Chondrocyte (in vitro differentiated cells): ENCODE results near the gene EPHA6. TPM values are rescaled to one million over a fixed set of nuclear protein-coding genes. Genes with fewer than 3 reads are reported as not detected.

Source experiments
- DNase-seq: peaks from one replicate; pipeline ENCODE4 v3.0.0; 2021; ENCODE audit warnings: mixed read lengths, low spot score
- H3K27ac Mint-ChIP-seq: one replicate; pipeline ENCODE4 v1.8.0; 2021; ENCODE audit warnings: mild to moderate bottlenecking, moderate library complexity, mixed read lengths; ENCODE audit not compliant: unreplicated experiment
- H3K27me3 Mint-ChIP-seq: 2 replicates; pipeline ENCODE4 v1.8.0; 2021; ENCODE audit warnings: low read depth, mixed read lengths
- H3K36me3 Mint-ChIP-seq: 2 replicates; pipeline ENCODE4 v1.8.0; 2021; ENCODE audit warnings: low read depth, mixed read lengths
- H3K4me1 Mint-ChIP-seq: 2 replicates; pipeline ENCODE4 v1.8.0; 2021; ENCODE audit warnings: low read depth, mild to moderate bottlenecking, mixed read lengths
- H3K4me3 Mint-ChIP-seq: one replicate; pipeline ENCODE4 v1.8.0; 2021; ENCODE audit warnings: mild to moderate bottlenecking, moderate library complexity, mixed read lengths; ENCODE audit not compliant: unreplicated experiment
- H3K9me3 Mint-ChIP-seq: 2 replicates; pipeline ENCODE4 v1.8.0; 2021; ENCODE audit warnings: low read depth, mixed read lengths
- total RNA-seq: library from RNA; stranded (reverse); gene quantifications from 3 replicates; pipeline ENCODE4 v1.2.1, GENCODE V29; 2021
- TF ChIP-seq, protein P1 (sequence below): fragments of 200-600 bp; sonication (generic); IDR thresholded peaks from 2 replicates; pipeline ENCODE4 v1.5.0; 2021; ENCODE audit warnings: antibody characterized with exemption, mild to moderate bottlenecking, moderate library complexity

EPHA6 gene
- total RNA-seq, 1 donor from 2014 or later, result 0.62 TPM

DNA sequence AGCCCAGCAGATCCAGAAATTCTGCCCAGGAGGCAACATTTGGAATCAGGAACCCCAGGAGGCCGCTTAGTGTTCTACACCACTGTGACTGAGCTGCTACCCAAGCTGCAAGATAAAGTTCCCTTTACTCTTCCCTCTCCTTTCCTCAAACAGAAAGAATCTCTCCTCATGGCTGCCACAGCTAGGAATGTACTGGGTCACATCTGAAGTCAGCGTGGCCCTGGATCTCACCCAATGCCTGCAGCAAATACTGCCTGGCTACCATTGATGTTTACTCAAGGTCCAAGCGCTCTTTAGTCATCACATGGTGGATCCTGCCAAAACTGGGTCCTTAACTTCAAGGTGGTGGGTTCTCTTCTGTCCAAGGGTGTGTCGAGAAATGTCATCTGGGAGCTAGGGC, 382.7 kb downstream of the EPHA6 start:
- Mint-ChIP-seq H3K36me3 (no peaks in the 10 kb centered on the region), H3K4me1 (no peaks in the 10 kb centered on the region), H3K27me3 (peaks cover 1% of the 10 kb centered on the region), H3K9me3 (peaks cover 3% of the 10 kb centered on the region), H3K4me3 (no peak overlapping the region), H3K27ac (no peak overlapping the region)
- DNase-seq, result no peak
- TF ChIP-seq, protein P1, sequence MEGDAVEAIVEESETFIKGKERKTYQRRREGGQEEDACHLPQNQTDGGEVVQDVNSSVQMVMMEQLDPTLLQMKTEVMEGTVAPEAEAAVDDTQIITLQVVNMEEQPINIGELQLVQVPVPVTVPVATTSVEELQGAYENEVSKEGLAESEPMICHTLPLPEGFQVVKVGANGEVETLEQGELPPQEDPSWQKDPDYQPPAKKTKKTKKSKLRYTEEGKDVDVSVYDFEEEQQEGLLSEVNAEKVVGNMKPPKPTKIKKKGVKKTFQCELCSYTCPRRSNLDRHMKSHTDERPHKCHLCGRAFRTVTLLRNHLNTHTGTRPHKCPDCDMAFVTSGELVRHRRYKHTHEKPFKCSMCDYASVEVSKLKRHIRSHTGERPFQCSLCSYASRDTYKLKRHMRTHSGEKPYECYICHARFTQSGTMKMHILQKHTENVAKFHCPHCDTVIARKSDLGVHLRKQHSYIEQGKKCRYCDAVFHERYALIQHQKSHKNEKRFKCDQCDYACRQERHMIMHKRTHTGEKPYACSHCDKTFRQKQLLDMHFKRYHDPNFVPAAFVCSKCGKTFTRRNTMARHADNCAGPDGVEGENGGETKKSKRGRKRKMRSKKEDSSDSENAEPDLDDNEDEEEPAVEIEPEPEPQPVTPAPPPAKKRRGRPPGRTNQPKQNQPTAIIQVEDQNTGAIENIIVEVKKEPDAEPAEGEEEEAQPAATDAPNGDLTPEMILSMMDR, result no peak

DNA sequence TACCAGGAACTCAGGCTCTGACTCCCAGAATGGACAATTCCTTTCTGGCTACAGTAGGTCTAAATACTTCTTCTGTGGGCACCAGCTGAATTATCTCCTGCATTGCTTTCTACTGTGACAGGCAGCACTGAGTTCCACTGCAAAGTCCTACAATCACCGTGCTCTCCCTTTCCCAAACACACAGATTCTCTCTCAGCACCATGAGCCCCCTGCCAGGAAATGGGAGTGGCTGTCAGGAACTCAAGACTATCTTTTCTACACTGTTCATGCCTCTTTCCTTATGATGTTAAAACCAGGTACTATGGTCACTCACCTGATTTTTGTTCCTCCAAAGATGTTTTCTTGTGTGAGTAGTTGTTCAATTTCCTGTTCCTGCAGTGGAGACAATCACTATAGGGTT, 383.4 kb downstream of the EPHA6 start:
- no peak for DNase-seq
- H3K27ac Mint-ChIP-seq, result no peak overlapping the region
- H3K9me3 Mint-ChIP-seq, result peaks cover 3% of the 10 kb centered on the region
- TF ChIP-seq, protein P1, result no peak
- no peak overlapping the region for H3K4me3 Mint-ChIP-seq
- H3K4me1 Mint-ChIP-seq, result no peaks in the 10 kb centered on the region
- H3K27me3 Mint-ChIP-seq, result peaks cover 1% of the 10 kb centered on the region
- no peaks in the 10 kb centered on the region for H3K36me3 Mint-ChIP-seq

DNA sequence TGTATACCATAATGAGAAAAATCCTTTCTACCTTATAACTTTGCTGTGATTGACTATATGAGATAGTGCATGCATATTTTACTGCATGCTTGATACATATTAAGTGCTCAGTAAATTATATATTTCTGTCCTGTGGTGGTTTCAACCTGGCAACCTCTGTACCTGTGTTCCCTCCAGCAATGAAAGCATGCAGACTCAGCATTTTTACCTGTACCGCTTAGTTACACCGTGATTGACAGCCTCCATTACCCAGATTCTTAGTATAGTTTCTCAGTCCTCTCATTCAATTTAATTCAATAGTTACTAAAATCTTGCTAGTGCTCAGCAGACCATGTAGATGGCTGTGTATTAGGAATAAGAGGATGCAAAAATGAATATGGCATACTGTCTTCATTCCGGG, 386.0 kb downstream of the EPHA6 start:
- DNase-seq, result no peak
- H3K4me1 Mint-ChIP-seq, result no peaks in the 10 kb centered on the region
- no peaks in the 10 kb centered on the region for H3K36me3 Mint-ChIP-seq
- no peak overlapping the region for H3K4me3 Mint-ChIP-seq
- H3K9me3 Mint-ChIP-seq, result peaks cover 3% of the 10 kb centered on the region
- H3K27ac Mint-ChIP-seq, result no peak overlapping the region
- no peaks in the 10 kb centered on the region for H3K27me3 Mint-ChIP-seq
- TF ChIP-seq, protein P1, result no peak

DNA sequence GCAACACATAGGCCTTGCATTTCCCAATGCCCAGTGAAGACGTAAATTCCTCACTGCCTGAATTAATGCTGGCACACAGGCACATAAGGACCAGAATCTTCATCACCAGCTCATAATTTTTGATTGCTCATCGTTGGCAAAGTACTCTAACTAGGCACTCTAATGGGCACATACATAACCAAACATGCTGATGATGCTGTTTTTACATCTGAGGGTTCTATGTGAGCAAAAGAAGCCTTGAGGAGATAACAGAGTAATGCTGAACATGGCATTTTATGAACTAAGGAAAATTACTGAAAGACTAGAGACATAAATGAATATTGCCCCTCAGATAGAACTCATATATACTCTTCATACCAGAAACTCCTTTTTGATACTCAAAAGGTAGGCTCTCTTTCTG, 387.4 kb downstream of the EPHA6 start:
- Mint-ChIP-seq H3K4me1 (no peaks in the 10 kb centered on the region), H3K27ac (no peak overlapping the region), H3K4me3 (no peak overlapping the region), H3K27me3 (no peaks in the 10 kb centered on the region), H3K36me3 (no peaks in the 10 kb centered on the region), H3K9me3 (no peaks in the 10 kb centered on the region)
- no peak for DNase-seq
- TF ChIP-seq, protein P1, result no peak

DNA sequence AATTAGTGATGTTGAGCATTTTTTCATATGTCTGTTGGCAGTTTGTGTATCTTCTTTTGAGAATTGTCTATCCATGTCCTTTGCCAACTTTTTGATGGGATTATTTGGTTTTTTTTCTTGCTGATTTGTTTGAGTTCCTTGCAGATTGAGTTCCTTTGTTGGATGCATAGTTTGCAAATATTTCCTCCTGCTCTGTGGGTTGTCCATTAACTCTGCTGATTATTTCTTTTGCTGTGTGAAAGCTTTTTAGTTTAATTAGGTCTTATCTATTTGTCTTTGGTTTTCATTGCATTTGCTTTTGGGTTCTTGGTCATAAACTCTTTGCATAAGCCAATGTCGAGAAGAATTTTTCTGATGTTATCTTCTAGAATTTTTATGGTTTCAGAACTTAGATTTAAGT, 414.6 kb downstream of the EPHA6 start:
- no peak overlapping the region for H3K27ac Mint-ChIP-seq
- TF ChIP-seq, protein P1, result no peak
- H3K4me1 Mint-ChIP-seq, result peaks cover 3% of the 10 kb centered on the region
- DNase-seq, result no peak
- H3K36me3 Mint-ChIP-seq, result no peaks in the 10 kb centered on the region
- no peaks in the 10 kb centered on the region for H3K27me3 Mint-ChIP-seq
- H3K4me3 Mint-ChIP-seq, result no peak overlapping the region
- peaks cover 2% of the 10 kb centered on the region for H3K9me3 Mint-ChIP-seq
